HCT116 (cell line): ENCODE results near the gene SELENON. TPM values are rescaled to one million over a fixed set of nuclear protein-coding genes. Genes with fewer than 3 reads are reported as not detected.

ENCODE experiments used
- ATAC-seq: fragments of 200-7000 bp; cut with Tn5 transposase; 2 replicates; pipeline ENCODE4 v1.9.1; 2020; ENCODE audit warnings: mild to moderate bottlenecking, moderate library complexity
- BruUV-seq: library from RNA; stranded (reverse); fragments of 400-500 nt; replicated peaks from 2 replicates; lab custom pipeline; 2021; lab: Mats Ljungman, UMichigan
- CTCF ChIA-PET: fragments of 300-600 bp; sonication (Branson Sonifier 250); formaldehyde crosslinking; loops from one replicate; lab custom pipeline; 2021; ENCODE audit warnings: antibody characterized with exemption; lab: Charles Lee
- POLR2A ChIA-PET: fragments of 300-600, 350-600 bp; sonication (Branson Sonifier 250); formaldehyde crosslinking; loops from one replicate; lab custom pipeline; 2021; ENCODE audit warnings: antibody characterized with exemption; lab: Charles Lee
- RAD21 ChIA-PET, 2 experiments: fragments of 300-600 bp; sonication (Branson Sonifier 250); formaldehyde crosslinking; loops; one replicate each; lab custom pipeline; 2023; ENCODE audit warnings: low total read pairs in 2 of 2; ENCODE audit not compliant: uncharacterized antibody in 2 of 2, unreplicated experiment in 2 of 2, low non-redundant PET in 1 of 2; lab: Charles Lee
- DNase-seq: peaks from one replicate; pipeline ENCODE4 v3.0.0-alpha.2; 2010; ENCODE audit warnings: low read depth, low spot score
- H2AFZ ChIP-seq: fragments of 200-600 bp; shearing (Covaris generic), sonication (generic); 2 replicates; pipeline ENCODE4 v1.6.1; 2017; ENCODE audit warnings: low read depth, mixed run types, mixed read lengths, antibody characterized with exemption, low read length; ENCODE audit not compliant: poor library complexity, severe bottlenecking
- H3K27ac ChIP-seq: 2 replicates; pipeline ENCODE4 v1.5.1; 2012; ENCODE audit warnings: low read depth, low read length
- H3K27me3 ChIP-seq: fragments of 200-600 bp; sonication (generic); 2 replicates; pipeline ENCODE4 v1.6.1; 2016; ENCODE audit warnings: mixed run types, low read length, mixed read lengths; ENCODE audit not compliant: insufficient read depth
- H3K36me3 ChIP-seq, 2 experiments: fragments of 200-500 bp in 1 of 2; fragments of 200-600 bp in 1 of 2; sonication (Bioruptor generic) in 1 of 2; sonication (generic) in 1 of 2; 2 replicates each; pipeline versions ENCODE4 v1.5.1 to v1.6.1; 2014 to 2016; ENCODE audit warnings: low read length in 2 of 2, inconsistent platforms in 1 of 2, mixed read lengths in 1 of 2, mixed run types in 1 of 2; ENCODE audit not compliant: insufficient read depth in 2 of 2, control insufficient read depth in 1 of 2
- H3K4me1 ChIP-seq, 2 experiments: fragments of 200-600 bp in 1 of 2; sonication (generic) in 1 of 2; 2 replicates each; pipeline versions ENCODE4 v1.5.1 to v1.6.1; 2012 to 2017; ENCODE audit warnings: low read length in 2 of 2, inconsistent platforms in 1 of 2, mild to moderate bottlenecking in 1 of 2, mixed read lengths in 1 of 2, mixed run types in 1 of 2, moderate library complexity in 1 of 2; ENCODE audit not compliant: insufficient read depth in 2 of 2, control insufficient read depth in 1 of 2
- H3K4me2 ChIP-seq: fragments of 200-600 bp; sonication (generic); 2 replicates; pipeline ENCODE4 v1.6.1; 2017; ENCODE audit warnings: mixed run types, low read length, mixed read lengths
- H3K4me3 ChIP-seq, 2 experiments: fragments of 200-600 bp in 1 of 2; sonication (generic) in 1 of 2; replicated peaks in 1 of 2; 2 replicates each; pipeline ENCODE4 v1.5.1; 2011 to 2016; ENCODE audit warnings: low read length in 2 of 2, control low read depth in 1 of 2, low read depth in 1 of 2, mild to moderate bottlenecking in 1 of 2, mixed read lengths in 1 of 2, mixed run types in 1 of 2
- H3K79me2 ChIP-seq: fragments of 200-600 bp; sonication (generic); 2 replicates; pipeline ENCODE4 v1.6.1; 2017; ENCODE audit warnings: mild to moderate bottlenecking, mixed run types, low read length, moderate library complexity, mixed read lengths; ENCODE audit not compliant: insufficient read depth
- H3K9ac ChIP-seq: fragments of 200-600 bp; sonication (generic); 2 replicates; pipeline ENCODE4 v1.6.1; 2016; ENCODE audit warnings: low read length, mixed read lengths
- H3K9me2 ChIP-seq: fragments of 200-600 bp; sonication (generic), shearing (Covaris generic); 2 replicates; pipeline ENCODE4 v1.6.1; 2017; ENCODE audit warnings: mixed run types, mild to moderate bottlenecking, moderate library complexity; ENCODE audit not compliant: insufficient read depth
- H3K9me3 ChIP-seq, 2 experiments: fragments of 200-500 bp in 1 of 2; fragments of 200-600 bp in 1 of 2; sonication (Bioruptor generic) in 1 of 2; sonication (generic) in 1 of 2; 2 replicates each; pipeline ENCODE4 v1.6.1; 2014 to 2017; ENCODE audit warnings: low read length in 2 of 2, mixed read lengths in 2 of 2, inconsistent platforms in 1 of 2, low read depth in 1 of 2, mild to moderate bottlenecking in 1 of 2, mixed run types in 1 of 2, moderate library complexity in 1 of 2; ENCODE audit not compliant: control insufficient read depth in 1 of 2, insufficient read depth in 1 of 2
- H4K20me1 ChIP-seq: fragments of 200-600 bp; sonication (generic), shearing (Covaris generic); 2 replicates; pipeline ENCODE4 v1.6.1; 2017; ENCODE audit warnings: mixed run types, mild to moderate bottlenecking, moderate library complexity; ENCODE audit not compliant: insufficient read depth
- CBX3 ChIP-seq: IDR thresholded peaks from 2 replicates; pipeline ENCODE4 v1.6.1; 2012; ENCODE audit warnings: low read depth
- CEBPB ChIP-seq: IDR thresholded peaks from 2 replicates; pipeline ENCODE4 v1.6.1; 2012; ENCODE audit warnings: low read depth
- EGR1 ChIP-seq: IDR thresholded peaks from 2 replicates; pipeline ENCODE4 v1.6.1; 2012; ENCODE audit warnings: low read depth
- EZH2 ChIP-seq: fragments of 200-600 bp; sonication (generic); IDR thresholded peaks from 2 replicates; pipeline ENCODE4 v1.6.1; 2017; ENCODE audit warnings: antibody characterized with exemption, mixed run types
- EZH2phosphoT487 ChIP-seq: fragments of 200-600 bp; IDR thresholded peaks from 2 replicates; pipeline ENCODE4 v1.6.1; 2018; ENCODE audit warnings: antibody characterized with exemption, borderline replicate concordance
- FOSL1 ChIP-seq: IDR thresholded peaks from 2 replicates; pipeline ENCODE4 v1.6.1; 2012; ENCODE audit warnings: low read depth
- SP1 ChIP-seq: IDR thresholded peaks from 2 replicates; pipeline ENCODE4 v1.6.1; 2012; ENCODE audit warnings: low read depth
- SRF ChIP-seq: IDR thresholded peaks from 2 replicates; pipeline ENCODE4 v1.6.1; 2012; ENCODE audit warnings: low read depth
- TCF7L2 ChIP-seq: IDR thresholded peaks from 2 replicates; pipeline ENCODE4 v1.7.0; 2011; ENCODE audit warnings: borderline replicate concordance, inconsistent platforms; ENCODE audit not compliant: insufficient read depth, insufficient read length; ENCODE audit errors: extremely low read depth
- YY1 ChIP-seq: IDR thresholded peaks from 2 replicates; pipeline ENCODE4 v1.6.1; 2011; ENCODE audit warnings: low read length, low read depth, moderate library complexity, mild to moderate bottlenecking; ENCODE audit not compliant: insufficient replicate concordance; ENCODE audit errors: extremely low read depth
- ZFX ChIP-seq: fragments of 450-650 bp; IDR thresholded peaks from 2 replicates; pipeline ENCODE4 v1.6.1; 2017
- intact Hi-C: fragments of 100-400 bp; cut with micrococcal nuclease; formaldehyde crosslinking; loops from 2 replicates; pipeline ENCODE4 v1.10.0; 2022
- total RNA-seq: library from RNA; stranded (reverse); gene quantifications from one replicate; pipeline ENCODE4 v1.2.1, GENCODE V29; 2021; ENCODE audit not compliant: unreplicated experiment
- TF ChIP-seq, protein P1 (sequence below): IDR thresholded peaks from 2 replicates; pipeline ENCODE4 v1.6.1; 2012; ENCODE audit warnings: low read depth
- TF ChIP-seq, protein P2 (sequence below): IDR thresholded peaks from 2 replicates; pipeline ENCODE4 v1.6.1; 2011; ENCODE audit warnings: mild to moderate bottlenecking, low read length, moderate library complexity; ENCODE audit not compliant: insufficient replicate concordance; ENCODE audit errors: extremely low read depth

SELENON gene
- total RNA-seq, 1 experiment from 2014 or later = 85.1 TPM

DNA sequence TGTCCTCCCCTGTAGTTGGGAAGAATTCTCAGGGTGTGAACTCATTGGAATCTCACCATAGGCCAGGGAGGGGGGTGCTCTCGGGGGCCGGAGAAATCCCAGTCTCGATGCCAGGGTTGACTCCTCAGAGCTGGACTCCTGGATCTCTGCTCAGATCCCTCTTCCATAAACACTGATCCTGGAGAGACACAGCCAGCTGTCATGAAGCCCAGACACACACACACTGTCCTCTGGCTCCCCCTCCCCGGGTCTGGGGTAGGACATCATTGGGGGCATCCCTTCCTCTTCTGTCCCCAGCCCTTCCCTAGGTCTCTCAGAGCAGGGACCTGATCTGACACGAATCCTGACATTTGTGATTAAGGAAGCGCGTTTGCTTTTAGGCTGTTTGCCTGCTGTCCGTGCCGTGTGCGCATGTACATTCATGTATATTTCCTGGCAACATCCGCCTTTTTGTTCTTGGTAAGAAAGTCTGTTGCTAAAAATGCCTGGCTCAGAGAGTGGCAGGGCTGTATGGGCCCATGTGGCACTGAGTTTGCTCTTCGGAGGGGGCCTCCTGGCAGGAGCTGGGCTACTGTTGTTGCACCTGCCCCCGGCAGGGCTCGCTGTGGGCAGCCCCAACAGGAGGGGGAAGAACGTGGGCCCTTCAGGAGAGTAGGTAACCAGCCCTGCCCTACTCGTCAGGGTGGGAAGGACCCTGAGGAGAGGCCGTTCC, 45.4 kb upstream of the SELENON start:
- RAD21 ChIA-PET = no interaction called here
- Histone ChIP-seq H3K9ac (no peak overlapping the region), H3K27ac (no peak overlapping the region), H3K4me2 (no peak overlapping the region), H3K79me2 (no peaks in the 10 kb centered on the region), H3K4me3 (no peak overlapping the region), H3K9me3 (no peaks in the 10 kb centered on the region), H3K4me1 (no peaks in the 10 kb centered on the region), H2AFZ (no peak overlapping the region), H3K9me2 (no peaks in the 10 kb centered on the region), H4K20me1 (no peaks in the 10 kb centered on the region), H3K27me3 (peaks cover 19% of the 10 kb centered on the region; the same call in 1 of the 2 replicates), H3K36me3 (no peaks in the 10 kb centered on the region)
- POLR2A ChIA-PET = no interaction called here
- CTCF ChIA-PET = no interaction called here
- DNase-seq (no peak), ATAC-seq (no peak)
- intact Hi-C loops = no loop called here
- TF ChIP-seq CEBPB (no peak), EZH2 (no peak), SRF (no peak), FOSL1 (no peak), ZFX (no peak), YY1 (no peak), TCF7L2 (no peak), EZH2phosphoT487 (no peak), SP1 (no peak), EGR1 (no peak), CBX3 (no peak)
- TF ChIP-seq, protein P1, sequence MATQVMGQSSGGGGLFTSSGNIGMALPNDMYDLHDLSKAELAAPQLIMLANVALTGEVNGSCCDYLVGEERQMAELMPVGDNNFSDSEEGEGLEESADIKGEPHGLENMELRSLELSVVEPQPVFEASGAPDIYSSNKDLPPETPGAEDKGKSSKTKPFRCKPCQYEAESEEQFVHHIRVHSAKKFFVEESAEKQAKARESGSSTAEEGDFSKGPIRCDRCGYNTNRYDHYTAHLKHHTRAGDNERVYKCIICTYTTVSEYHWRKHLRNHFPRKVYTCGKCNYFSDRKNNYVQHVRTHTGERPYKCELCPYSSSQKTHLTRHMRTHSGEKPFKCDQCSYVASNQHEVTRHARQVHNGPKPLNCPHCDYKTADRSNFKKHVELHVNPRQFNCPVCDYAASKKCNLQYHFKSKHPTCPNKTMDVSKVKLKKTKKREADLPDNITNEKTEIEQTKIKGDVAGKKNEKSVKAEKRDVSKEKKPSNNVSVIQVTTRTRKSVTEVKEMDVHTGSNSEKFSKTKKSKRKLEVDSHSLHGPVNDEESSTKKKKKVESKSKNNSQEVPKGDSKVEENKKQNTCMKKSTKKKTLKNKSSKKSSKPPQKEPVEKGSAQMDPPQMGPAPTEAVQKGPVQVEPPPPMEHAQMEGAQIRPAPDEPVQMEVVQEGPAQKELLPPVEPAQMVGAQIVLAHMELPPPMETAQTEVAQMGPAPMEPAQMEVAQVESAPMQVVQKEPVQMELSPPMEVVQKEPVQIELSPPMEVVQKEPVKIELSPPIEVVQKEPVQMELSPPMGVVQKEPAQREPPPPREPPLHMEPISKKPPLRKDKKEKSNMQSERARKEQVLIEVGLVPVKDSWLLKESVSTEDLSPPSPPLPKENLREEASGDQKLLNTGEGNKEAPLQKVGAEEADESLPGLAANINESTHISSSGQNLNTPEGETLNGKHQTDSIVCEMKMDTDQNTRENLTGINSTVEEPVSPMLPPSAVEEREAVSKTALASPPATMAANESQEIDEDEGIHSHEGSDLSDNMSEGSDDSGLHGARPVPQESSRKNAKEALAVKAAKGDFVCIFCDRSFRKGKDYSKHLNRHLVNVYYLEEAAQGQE = no peak
- TF ChIP-seq, protein P2, sequence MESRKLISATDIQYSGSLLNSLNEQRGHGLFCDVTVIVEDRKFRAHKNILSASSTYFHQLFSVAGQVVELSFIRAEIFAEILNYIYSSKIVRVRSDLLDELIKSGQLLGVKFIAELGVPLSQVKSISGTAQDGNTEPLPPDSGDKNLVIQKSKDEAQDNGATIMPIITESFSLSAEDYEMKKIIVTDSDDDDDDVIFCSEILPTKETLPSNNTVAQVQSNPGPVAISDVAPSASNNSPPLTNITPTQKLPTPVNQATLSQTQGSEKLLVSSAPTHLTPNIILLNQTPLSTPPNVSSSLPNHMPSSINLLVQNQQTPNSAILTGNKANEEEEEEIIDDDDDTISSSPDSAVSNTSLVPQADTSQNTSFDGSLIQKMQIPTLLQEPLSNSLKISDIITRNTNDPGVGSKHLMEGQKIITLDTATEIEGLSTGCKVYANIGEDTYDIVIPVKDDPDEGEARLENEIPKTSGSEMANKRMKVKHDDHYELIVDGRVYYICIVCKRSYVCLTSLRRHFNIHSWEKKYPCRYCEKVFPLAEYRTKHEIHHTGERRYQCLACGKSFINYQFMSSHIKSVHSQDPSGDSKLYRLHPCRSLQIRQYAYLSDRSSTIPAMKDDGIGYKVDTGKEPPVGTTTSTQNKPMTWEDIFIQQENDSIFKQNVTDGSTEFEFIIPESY = no peak
- BruUV-seq = no TSS peak
